Urinary bladder (tissue), 4 donors: ENCODE results near the gene TUB. TPM values are rescaled to one million over a fixed set of nuclear protein-coding genes. Genes with fewer than 3 reads are reported as not detected.

Experiments
- DNase-seq: peaks from one replicate; pipeline ENCODE4 v3.0.0-alpha.2; 2015; ENCODE audit errors: extremely low spot score
- H3K27ac ChIP-seq: one replicate; pipeline ENCODE4 v1.5.1; 2013; ENCODE audit warnings: low read depth, mild to moderate bottlenecking, moderate library complexity
- H3K36me3 ChIP-seq: one replicate; pipeline ENCODE4 v1.6.1; 2013; ENCODE audit warnings: mild to moderate bottlenecking, moderate library complexity; ENCODE audit not compliant: insufficient read depth
- H3K4me1 ChIP-seq: one replicate; pipeline ENCODE4 v1.6.1; 2013; ENCODE audit warnings: mild to moderate bottlenecking, moderate library complexity; ENCODE audit not compliant: insufficient read depth
- H3K4me3 ChIP-seq: one replicate; pipeline ENCODE4 v1.5.1; 2013; ENCODE audit warnings: low read depth, low read length
- WGBS: extraction: QIAGEN DNeasy Blood & Tissue Kit; methylation state at CpG from one replicate; pipeline ENCODE4 v1.1.7; 2013; 5-methylcytosine and 5-hydroxymethylcytosine counted together
- polyA plus RNA-seq: library from polyadenylated mRNA; stranded (reverse); fragments of 200-250 nt; gene quantifications from one replicate; pipeline ENCODE4 v1.2.3, GENCODE V29; 2013
- total RNA-seq: library from RNA; depleted of rRNA; stranded (reverse); fragments of >200 nt; gene quantifications from one replicate; pipeline ENCODE4 v1.2.3, GENCODE V29; 2014
- donor health status: healthy with polysubstance abuse.
- donor health status: healthy.

Gene TUB
- total and polyA plus RNA-seq, 2 donors, result 11.7 to 32.2 TPM

- no peaks in the 10 kb centered on the region for H3K36me3 ChIP-seq
- no peak overlapping the region for H3K4me3 ChIP-seq
- H3K4me1 ChIP-seq, result no peaks in the 10 kb centered on the region
- peak overlapping the region; percentile 60 for H3K27ac ChIP-seq
- 92% methylated on average over 9 of the region's 9 CpGs for WGBS
- DNase-seq, result no peak
Observed at GRCh38 chr11:8058216-8058615, 22.8 kb upstream of the TUB start.

- H3K4me1 ChIP-seq, result no peaks in the 10 kb centered on the region
- WGBS, result 79% methylated on average over 8 of the region's 8 CpGs
Observed at GRCh38 chr11:8059030-8059429, 22.0 kb upstream of the TUB start.

GRCh38 chr11:8059571-8060011, 21.4 kb upstream of the TUB start:
- WGBS, result 42% methylated on average over 10 of the region's 10 CpGs
- Histone ChIP-seq H3K4me3 (no peak overlapping the region), H3K4me1 (no peaks in the 10 kb centered on the region), H3K27ac (no peak overlapping the region), H3K36me3 (no peaks in the 10 kb centered on the region)
- DNase-seq, result no peak

More at GRCh38 chr11:8059030-8059429, 22.0 kb upstream of the TUB start:
- no peak overlapping the region for H3K4me3 ChIP-seq
- H3K36me3 ChIP-seq, result no peaks in the 10 kb centered on the region
- DNase-seq, result no peak
- no peak overlapping the region for H3K27ac ChIP-seq

DNA sequence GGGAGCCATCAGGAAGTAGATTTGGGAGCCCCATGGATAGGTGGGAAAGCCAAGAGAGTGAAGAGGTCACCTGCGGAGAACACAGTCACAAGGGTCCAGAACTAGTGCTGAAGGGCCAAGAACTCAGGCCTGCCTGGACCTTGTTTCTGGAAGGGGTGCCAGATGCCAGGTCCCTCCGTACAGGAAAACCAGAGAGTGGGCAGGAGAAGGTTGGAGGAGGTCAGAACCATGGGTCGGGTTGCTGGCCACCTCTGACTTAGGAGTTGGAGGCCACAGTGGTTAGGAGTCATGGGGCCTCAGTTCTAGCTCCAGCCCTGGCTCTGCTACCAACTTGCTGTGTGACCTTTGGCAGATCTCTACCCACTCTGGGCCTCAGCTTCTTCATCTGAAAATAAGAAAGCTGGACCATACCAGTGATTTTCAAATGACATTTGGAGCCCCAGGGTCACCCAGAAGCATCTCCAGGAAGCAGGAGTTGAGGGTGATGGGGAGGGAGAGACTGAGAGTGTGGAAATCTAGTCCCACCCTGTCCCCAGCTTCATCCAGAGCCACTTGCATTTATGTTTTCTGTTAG, 20.8 kb upstream of the TUB start:
- 94% methylated on average over 3 of the region's 3 CpGs for WGBS
- no peak overlapping the region for H3K27ac ChIP-seq
- H3K4me1 ChIP-seq, result no peaks in the 10 kb centered on the region
- no peak for DNase-seq
- no peaks in the 10 kb centered on the region for H3K36me3 ChIP-seq
- no peak overlapping the region for H3K4me3 ChIP-seq

- WGBS, result 90% methylated on average over 12 of the region's 12 CpGs
- no peak overlapping the region for H3K4me3 ChIP-seq
- H3K36me3 ChIP-seq, result no peaks in the 10 kb centered on the region
- no peak for DNase-seq
- H3K27ac ChIP-seq, result no peak overlapping the region
- H3K4me1 ChIP-seq, result no peaks in the 10 kb centered on the region
Observed at GRCh38 chr11:8060801-8061554, 20.0 kb upstream of the TUB start.

GRCh38 chr11:8061555-8062428, 19.2 kb upstream of the TUB start:
- WGBS, result 93% methylated on average over 22 of the region's 22 CpGs
- no peak overlapping the region for H3K4me3 ChIP-seq
- no peaks in the 10 kb centered on the region for H3K4me1 ChIP-seq
- no peaks in the 10 kb centered on the region for H3K36me3 ChIP-seq
- no peak overlapping the region for H3K27ac ChIP-seq
- no peak for DNase-seq

DNA sequence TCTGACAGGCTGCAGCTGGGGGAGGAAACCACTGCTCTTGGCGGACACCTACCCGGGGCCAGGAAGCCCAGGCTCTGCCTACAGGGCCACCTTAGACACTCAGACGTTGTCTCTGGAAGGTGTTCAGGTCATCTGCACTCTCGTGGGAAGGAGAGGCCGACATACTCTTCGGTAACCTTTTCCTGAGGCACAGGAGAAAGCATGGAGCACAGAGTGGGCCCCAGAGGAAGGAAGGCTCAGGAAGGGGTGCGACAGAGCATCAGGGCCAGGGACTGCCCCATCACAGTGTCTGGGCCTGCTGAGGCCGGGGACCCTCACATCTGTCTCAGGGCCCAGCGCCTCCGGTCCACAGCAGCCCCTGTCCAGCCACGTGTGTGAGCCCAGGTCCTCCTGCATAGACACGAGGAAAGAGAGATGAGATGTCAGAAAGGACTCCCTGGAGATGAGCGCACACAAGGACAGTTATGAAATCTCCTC, 18.2 kb upstream of the TUB start:
- H3K4me3 ChIP-seq, result no peak overlapping the region
- no peak for DNase-seq
- H3K27ac ChIP-seq, result no peak overlapping the region
- H3K36me3 ChIP-seq, result no peaks in the 10 kb centered on the region
- no peaks in the 10 kb centered on the region for H3K4me1 ChIP-seq
- WGBS, result 75% methylated on average over 13 of the region's 13 CpGs

- WGBS, result 21% methylated on average over 7 of the region's 7 CpGs
- Histone ChIP-seq H3K4me3 (no peak overlapping the region), H3K4me1 (no peaks in the 10 kb centered on the region), H3K36me3 (no peaks in the 10 kb centered on the region), H3K27ac (no peak overlapping the region)
- DNase-seq, result no peak
Observed at GRCh38 chr11:8063324-8063723, 17.7 kb upstream of the TUB start.

- H3K27ac ChIP-seq, result no peak overlapping the region
- H3K4me1 ChIP-seq, result no peaks in the 10 kb centered on the region
- no peak overlapping the region for H3K4me3 ChIP-seq
- no peaks in the 10 kb centered on the region for H3K36me3 ChIP-seq
- WGBS, result 96% methylated on average over 2 of the region's 2 CpGs
- DNase-seq, result no peak
Observed at GRCh38 chr11:8065031-8065430, 16.0 kb upstream of the TUB start.

DNA sequence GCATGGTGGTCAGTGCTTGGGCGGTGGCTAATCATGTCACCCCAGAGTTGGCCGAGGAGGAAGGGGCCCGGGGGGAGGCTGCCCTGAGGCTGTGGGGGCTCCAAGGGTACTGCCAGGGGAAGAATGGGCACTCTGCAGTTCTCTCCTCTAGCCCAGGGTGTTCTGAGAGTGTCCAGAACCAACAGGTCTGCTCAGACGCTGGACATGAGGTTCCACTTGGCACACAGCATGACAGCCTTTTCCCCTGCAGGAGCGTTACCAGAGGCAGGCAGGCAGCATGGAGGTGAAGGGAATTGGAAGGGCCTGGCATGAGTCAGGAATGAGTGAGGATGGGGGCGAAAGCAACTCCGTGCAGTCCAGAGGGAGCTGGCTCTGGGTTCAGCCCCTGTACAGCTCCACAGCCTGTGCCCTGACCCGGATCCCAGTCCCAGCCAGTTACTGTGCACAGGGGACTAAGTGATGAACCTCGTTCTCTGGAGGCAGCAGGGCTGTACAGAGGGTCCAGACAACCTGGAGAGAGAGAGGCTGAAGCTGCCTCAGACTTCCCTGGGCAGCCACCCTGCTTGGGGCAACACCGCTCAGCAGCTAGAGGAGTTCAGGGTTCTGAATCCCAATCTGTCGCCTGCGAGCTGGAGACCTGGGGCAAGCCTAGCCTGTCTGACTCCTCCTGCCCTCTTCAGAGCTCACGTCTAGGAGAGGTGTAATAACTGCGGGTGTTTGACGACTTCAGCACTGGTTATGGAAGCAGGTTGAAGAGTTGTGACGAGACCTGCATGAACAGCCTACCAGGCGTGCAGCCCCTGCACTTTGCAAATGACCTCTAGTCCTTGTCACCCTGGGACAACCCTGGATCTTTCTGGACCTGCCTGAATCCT, 14.7 kb upstream of the TUB start:
- H3K36me3 ChIP-seq, result no peaks in the 10 kb centered on the region
- WGBS, result 83% methylated on average over 17 of the region's 17 CpGs
- H3K27ac ChIP-seq, result no peak overlapping the region
- no peak overlapping the region for H3K4me3 ChIP-seq
- DNase-seq, result no peak
- H3K4me1 ChIP-seq, result no peaks in the 10 kb centered on the region

- Histone ChIP-seq H3K4me1 (no peaks in the 10 kb centered on the region), H3K27ac (no peak overlapping the region), H3K4me3 (no peak overlapping the region), H3K36me3 (no peaks in the 10 kb centered on the region)
- WGBS, result 62% methylated on average over 10 of the region's 10 CpGs
- no peak for DNase-seq
Observed at GRCh38 chr11:8066911-8067455, 14.0 kb upstream of the TUB start.

GRCh38 chr11:8067567-8067928, 13.5 kb upstream of the TUB start:
- DNase-seq, result no peak
- Histone ChIP-seq H3K4me1 (no peaks in the 10 kb centered on the region), H3K27ac (no peak overlapping the region), H3K36me3 (no peaks in the 10 kb centered on the region), H3K4me3 (no peak overlapping the region)
- 88% methylated on average over 4 of the region's 4 CpGs for WGBS
